Measurements from ENCODE around the gene ZNF436. TPM values are rescaled to one million over a fixed set of nuclear protein-coding genes. Genes with fewer than 3 reads are reported as not detected.

Gene ZNF436
- total and polyA plus RNA-seq, 2 donors (not counting 1 experiment from before 2014, with no cell fraction given): 1.9 to 10.1 TPM

DNA sequence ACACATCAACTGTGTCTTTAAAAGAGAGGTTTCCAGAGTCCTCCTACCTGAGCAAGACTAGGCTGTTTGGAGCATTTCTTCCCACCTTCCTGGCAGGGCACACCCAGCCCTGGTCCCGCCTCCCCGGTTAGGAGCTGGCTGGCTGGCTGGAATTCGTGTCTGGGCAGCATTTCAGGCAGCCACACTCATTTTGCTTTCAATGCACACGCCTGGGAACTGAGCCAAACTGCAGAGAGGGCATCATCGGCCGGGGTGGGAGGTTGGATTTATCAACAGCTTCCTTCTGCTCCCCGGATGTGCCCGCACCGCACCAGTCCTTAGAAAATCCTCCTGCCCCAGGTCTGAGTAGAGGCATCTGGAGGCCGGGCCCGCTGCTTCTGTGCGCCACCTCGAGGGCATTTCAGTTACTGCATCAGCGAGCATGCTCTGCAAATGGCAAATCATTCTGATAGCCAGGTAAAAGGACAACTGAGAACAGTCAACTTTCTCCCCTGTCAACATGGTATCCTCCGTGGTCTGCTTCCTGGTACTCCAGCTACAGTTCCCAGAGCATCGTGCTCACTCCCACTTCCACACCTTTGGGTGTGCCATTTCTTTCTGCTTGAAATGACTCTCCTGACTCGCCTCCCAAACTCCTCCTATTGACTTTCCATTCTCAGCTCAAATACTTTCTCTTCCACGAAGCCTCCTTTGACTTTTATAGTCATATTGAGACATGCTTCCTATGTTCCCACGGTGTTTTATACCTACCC lies 34.3 kb upstream of the ZNF436 start:
- H2AFZ ChIP-seq (ENCODE audit: insufficient read depth, low read depth, low read length, poor library complexity, severe bottlenecking): peak overlapping the region; percentile 45
- ATAC-seq (ENCODE audit: low read depth): peak; percentile 92

More for the DNA sequence above, 34.3 kb upstream of the ZNF436 start:
- H3K79me2 ChIP-seq (ENCODE audit: control insufficient read depth, insufficient read depth, low read length): no peaks in the 10 kb centered on the region
- H4K20me1 ChIP-seq (ENCODE audit: control insufficient read depth, insufficient read depth, low read length, poor library complexity, severe bottlenecking): no peaks in the 10 kb centered on the region
- ChIA-PET CTCF (interaction anchor here (0.6 to 2.5 kb wide), 15 partner anchors 10 to 305 kb away, joined by 3 to 12 read pairs (median 4); partner anchors contain the start of genes HNRNPR and TCEA3), POLR2A (interaction anchor here (0.7 kb wide), 1 partner anchor 60 kb away, joined by 3 read pairs; the partner anchor contains the start of gene HNRNPR)
- intact Hi-C loops (cut with micrococcal nuclease): loop anchor here (2.0 to 5.0 kb wide), 4 partner anchors 35 to 187 kb away; partner anchors contain the start of genes HNRNPR, HTR1D and ZNF436
- peak overlapping the region; percentile 19 for H3K4me2 ChIP-seq (replicated peaks; ENCODE audit: low read depth, low read length, poor library complexity, severe bottlenecking)
- TF ChIP-seq, protein P1, sequence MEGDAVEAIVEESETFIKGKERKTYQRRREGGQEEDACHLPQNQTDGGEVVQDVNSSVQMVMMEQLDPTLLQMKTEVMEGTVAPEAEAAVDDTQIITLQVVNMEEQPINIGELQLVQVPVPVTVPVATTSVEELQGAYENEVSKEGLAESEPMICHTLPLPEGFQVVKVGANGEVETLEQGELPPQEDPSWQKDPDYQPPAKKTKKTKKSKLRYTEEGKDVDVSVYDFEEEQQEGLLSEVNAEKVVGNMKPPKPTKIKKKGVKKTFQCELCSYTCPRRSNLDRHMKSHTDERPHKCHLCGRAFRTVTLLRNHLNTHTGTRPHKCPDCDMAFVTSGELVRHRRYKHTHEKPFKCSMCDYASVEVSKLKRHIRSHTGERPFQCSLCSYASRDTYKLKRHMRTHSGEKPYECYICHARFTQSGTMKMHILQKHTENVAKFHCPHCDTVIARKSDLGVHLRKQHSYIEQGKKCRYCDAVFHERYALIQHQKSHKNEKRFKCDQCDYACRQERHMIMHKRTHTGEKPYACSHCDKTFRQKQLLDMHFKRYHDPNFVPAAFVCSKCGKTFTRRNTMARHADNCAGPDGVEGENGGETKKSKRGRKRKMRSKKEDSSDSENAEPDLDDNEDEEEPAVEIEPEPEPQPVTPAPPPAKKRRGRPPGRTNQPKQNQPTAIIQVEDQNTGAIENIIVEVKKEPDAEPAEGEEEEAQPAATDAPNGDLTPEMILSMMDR (IDR thresholded peaks at IDR 0.05): peak; percentile 95
- no peak for TF ChIP-seq EZH2 (IDR thresholded peaks at IDR 0.05; ENCODE audit: borderline replicate concordance, insufficient read depth, low read depth, low read length, poor library complexity, severe bottlenecking)
- Mint-ChIP-seq H3K27me3 (peaks cover 3% of the 10 kb centered on the region), H3K9me3 (ENCODE audit: insufficient read depth) (no peaks in the 10 kb centered on the region), H3K4me3 (no peak overlapping the region), H3K4me1 (peaks cover 4% of the 10 kb centered on the region), H3K27ac (no peak overlapping the region)
- no peak overlapping the region for H3K9ac ChIP-seq (ENCODE audit: low read length)
- H3K36me3 ChIP-seq (replicated peaks in 1 of 2; ENCODE audit: control extremely low read depth in 1 of 2, control insufficient read depth in 1 of 2, extremely low read depth in 1 of 2, insufficient read depth in 2 of 2, low read length in 1 of 2): no peaks in the 10 kb centered on the region
- H3K27me3 ChIP-seq (replicated peaks in 1 of 4; ENCODE audit: control extremely low read depth in 1 of 4, control insufficient read depth in 3 of 4, insufficient read depth in 4 of 4, low read length in 3 of 4): peaks cover 0 to 3% (median under 1%) of the 10 kb centered on the region in 4 experiments
- peaks cover 0 to 5% of the 10 kb centered on the region in 2 donors for H3K4me1 ChIP-seq (ENCODE audit: control insufficient read depth in 2 of 2, insufficient read depth in 2 of 2, low read length in 2 of 2)
- H3K27ac ChIP-seq (ENCODE audit: low read length in 2 of 2): no peak overlapping the region
- WGBS (ENCODE audit: insufficient coverage): 19% methylated on average over 17 of the region's 19 CpGs
- H3K4me3 ChIP-seq (ENCODE audit: control extremely low read depth in 1 of 5, extremely low read depth in 1 of 5, insufficient read depth in 1 of 5, low read depth in 2 of 5, low read length in 4 of 5): no peak overlapping the region
- peak; percentile 80 for DNase-seq
- H3K9me3 ChIP-seq (ENCODE audit: control extremely low read depth in 1 of 3, control insufficient read depth in 2 of 3, insufficient read depth in 1 of 3, low read length in 2 of 3): no peaks in the 10 kb centered on the region
